HG03354 (cell line): ENCODE data around the gene NEURL1.
"Not testable (repeated sequence)": the region's sequence is repeated elsewhere in the genome, so short reads cannot be mapped to it uniquely, and the experiment has no call there.

ENCODE experiments used
- ATAC-seq: cut with Tn5 transposase; IDR thresholded peaks from one replicate; pipeline ENCODE4 v1.9.1; 2021; ENCODE audit warnings: mild to moderate bottlenecking; ENCODE audit not compliant: unreplicated experiment, poor library complexity, severe bottlenecking

The NEURL1 gene

GRCh38 chr10:103491729-103492364 lies 1.7 kb upstream of the NEURL1 start:
- ATAC-seq, result no peak

GRCh38 chr10:103492655-103493261 lies 747 bp upstream of the NEURL1 start:
- ATAC-seq, result no peak

GRCh38 chr10:103493916-103494877 lies 692 bp downstream of the NEURL1 start:
- ATAC-seq, result no peak

GRCh38 chr10:103495321-103495720 lies 1.8 kb downstream of the NEURL1 start:
- no peak for ATAC-seq

GRCh38 chr10:103497161-103497915 lies 3.8 kb downstream of the NEURL1 start:
- ATAC-seq, result no peak

GRCh38 chr10:103498936-103499638 lies 5.6 kb downstream of the NEURL1 start:
- no peak for ATAC-seq

GRCh38 chr10:103499881-103500280 lies 6.4 kb downstream of the NEURL1 start:
- ATAC-seq, result no peak

GRCh38 chr10:103500481-103500880 lies 7.0 kb downstream of the NEURL1 start:
- ATAC-seq, result no peak

GRCh38 chr10:103501186-103501585 lies 7.7 kb downstream of the NEURL1 start:
- no peak for ATAC-seq

GRCh38 chr10:103502849-103503660 lies 9.6 kb downstream of the NEURL1 start:
- ATAC-seq, result no peak

GRCh38 chr10:103503777-103504176 lies 10.3 kb downstream of the NEURL1 start:
- ATAC-seq, result not testable (repeated sequence)

- ATAC-seq, result no peak
Observed at GRCh38 chr10:103504181-103504783, 10.8 kb downstream of the NEURL1 start.

- ATAC-seq, result no peak
Observed at GRCh38 chr10:103506061-103506460, 12.6 kb downstream of the NEURL1 start.

GRCh38 chr10:103507235-103508191 lies 14.0 kb downstream of the NEURL1 start:
- ATAC-seq, result no peak

- no peak for ATAC-seq
Observed at GRCh38 chr10:103510046-103510685, 16.7 kb downstream of the NEURL1 start.
